ENCODE results near the gene NELFCD.

DNA sequence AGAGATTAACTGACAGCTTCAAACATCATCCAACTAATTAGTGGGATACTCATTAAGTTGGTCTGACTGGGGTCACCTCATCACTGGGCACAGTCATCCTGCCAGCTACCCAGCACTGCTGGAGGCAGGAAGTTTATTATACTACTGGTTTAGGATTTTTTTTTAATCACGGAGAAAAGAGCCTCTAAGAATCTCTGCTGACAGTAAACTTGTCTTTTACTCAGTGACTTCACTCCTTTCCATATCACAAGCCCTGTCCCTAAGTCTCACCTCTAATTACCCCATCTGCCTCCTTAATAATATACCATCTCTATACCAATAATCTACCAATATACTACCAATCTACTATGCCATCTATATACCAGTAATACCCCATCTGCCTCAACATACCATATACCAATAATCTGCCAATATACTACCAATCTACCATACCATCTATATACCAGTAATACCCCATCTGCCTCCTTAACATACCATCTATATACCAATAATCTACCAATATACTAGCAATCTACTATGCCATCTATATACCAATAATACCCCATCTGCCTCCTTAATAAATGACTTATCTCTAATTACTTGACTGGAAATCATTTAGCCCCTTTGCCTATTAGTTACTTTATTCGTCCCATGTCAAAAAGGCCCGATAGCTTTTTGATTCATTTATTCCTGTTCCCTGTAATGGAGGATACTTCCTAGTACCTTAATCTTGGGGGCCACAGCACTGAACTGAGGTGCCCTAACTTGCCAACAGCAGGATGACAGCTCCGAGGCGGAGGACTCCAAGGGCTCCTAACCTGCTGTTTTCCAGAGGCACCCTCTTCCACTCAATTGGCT is 46.1 kb downstream of the NELFCD start:
- TF ChIP-seq POLR2AphosphoS5 (IDR thresholded peaks at IDR 0.05), result no peak
- TF ChIP-seq, protein P1, sequence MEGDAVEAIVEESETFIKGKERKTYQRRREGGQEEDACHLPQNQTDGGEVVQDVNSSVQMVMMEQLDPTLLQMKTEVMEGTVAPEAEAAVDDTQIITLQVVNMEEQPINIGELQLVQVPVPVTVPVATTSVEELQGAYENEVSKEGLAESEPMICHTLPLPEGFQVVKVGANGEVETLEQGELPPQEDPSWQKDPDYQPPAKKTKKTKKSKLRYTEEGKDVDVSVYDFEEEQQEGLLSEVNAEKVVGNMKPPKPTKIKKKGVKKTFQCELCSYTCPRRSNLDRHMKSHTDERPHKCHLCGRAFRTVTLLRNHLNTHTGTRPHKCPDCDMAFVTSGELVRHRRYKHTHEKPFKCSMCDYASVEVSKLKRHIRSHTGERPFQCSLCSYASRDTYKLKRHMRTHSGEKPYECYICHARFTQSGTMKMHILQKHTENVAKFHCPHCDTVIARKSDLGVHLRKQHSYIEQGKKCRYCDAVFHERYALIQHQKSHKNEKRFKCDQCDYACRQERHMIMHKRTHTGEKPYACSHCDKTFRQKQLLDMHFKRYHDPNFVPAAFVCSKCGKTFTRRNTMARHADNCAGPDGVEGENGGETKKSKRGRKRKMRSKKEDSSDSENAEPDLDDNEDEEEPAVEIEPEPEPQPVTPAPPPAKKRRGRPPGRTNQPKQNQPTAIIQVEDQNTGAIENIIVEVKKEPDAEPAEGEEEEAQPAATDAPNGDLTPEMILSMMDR (IDR thresholded peaks at IDR 0.05), result no peak
- no peak for TF ChIP-seq POLR2A (IDR thresholded peaks at IDR 0.05)
